Measurements from ENCODE around the gene PLCD1. TPM values are rescaled to one million over a fixed set of nuclear protein-coding genes. Genes with fewer than 3 reads are reported as not detected.

PLCD1 gene
- total RNA-seq, 1 donor, result 23.2 TPM

- Histone ChIP-seq H3K36me3 (ENCODE audit: insufficient read depth, low read length) (no peaks in the 10 kb centered on the region), H3K4me3 (ENCODE audit: insufficient read depth, low read length) (no peak overlapping the region), H2AFZ (ENCODE audit: low read length) (no peak overlapping the region), H4K20me1 (ENCODE audit: insufficient read depth, low read length) (no peaks in the 10 kb centered on the region), H3K9me3 (ENCODE audit: low read depth, low read length) (no peaks in the 10 kb centered on the region), H3K4me2 (ENCODE audit: insufficient read depth, low read length) (no peak overlapping the region), H3K27me3 (ENCODE audit: insufficient read depth, low read length) (no peaks in the 10 kb centered on the region), H3K4me1 (ENCODE audit: insufficient read depth, low read length) (no peaks in the 10 kb centered on the region), H3K79me2 (ENCODE audit: insufficient read depth, low read length) (no peaks in the 10 kb centered on the region), H3K27ac (ENCODE audit: low read depth, low read length) (no peak overlapping the region)
- DNase-seq (ENCODE audit: insufficient read length, low spot score, missing footprints), result peak; percentile 74
- TF ChIP-seq CTCF (IDR thresholded peaks at IDR 0.05; ENCODE audit: extremely low read depth, low read depth, low read length), result no peak
These were observed 41.7 kb downstream of the PLCD1 start for GRCh38 chr3:37987751-37988179.

GRCh38 chr3:37987315-37987697 is 42.1 kb downstream of the PLCD1 start:
- no peak for TF ChIP-seq CTCF (IDR thresholded peaks at IDR 0.05; ENCODE audit: extremely low read depth, low read depth, low read length)
- DNase-seq (ENCODE audit: insufficient read length, low spot score, missing footprints), result peak; percentile 34
- Histone ChIP-seq H3K79me2 (ENCODE audit: insufficient read depth, low read length) (no peaks in the 10 kb centered on the region), H2AFZ (ENCODE audit: low read length) (no peak overlapping the region), H3K9me3 (ENCODE audit: low read depth, low read length) (no peaks in the 10 kb centered on the region), H3K27me3 (ENCODE audit: insufficient read depth, low read length) (no peaks in the 10 kb centered on the region), H3K4me1 (ENCODE audit: insufficient read depth, low read length) (no peaks in the 10 kb centered on the region), H3K27ac (ENCODE audit: low read depth, low read length) (no peak overlapping the region), H3K4me3 (ENCODE audit: insufficient read depth, low read length) (no peak overlapping the region), H3K36me3 (ENCODE audit: insufficient read depth, low read length) (no peaks in the 10 kb centered on the region), H3K4me2 (ENCODE audit: insufficient read depth, low read length) (no peak overlapping the region), H4K20me1 (ENCODE audit: insufficient read depth, low read length) (no peaks in the 10 kb centered on the region)

DNA sequence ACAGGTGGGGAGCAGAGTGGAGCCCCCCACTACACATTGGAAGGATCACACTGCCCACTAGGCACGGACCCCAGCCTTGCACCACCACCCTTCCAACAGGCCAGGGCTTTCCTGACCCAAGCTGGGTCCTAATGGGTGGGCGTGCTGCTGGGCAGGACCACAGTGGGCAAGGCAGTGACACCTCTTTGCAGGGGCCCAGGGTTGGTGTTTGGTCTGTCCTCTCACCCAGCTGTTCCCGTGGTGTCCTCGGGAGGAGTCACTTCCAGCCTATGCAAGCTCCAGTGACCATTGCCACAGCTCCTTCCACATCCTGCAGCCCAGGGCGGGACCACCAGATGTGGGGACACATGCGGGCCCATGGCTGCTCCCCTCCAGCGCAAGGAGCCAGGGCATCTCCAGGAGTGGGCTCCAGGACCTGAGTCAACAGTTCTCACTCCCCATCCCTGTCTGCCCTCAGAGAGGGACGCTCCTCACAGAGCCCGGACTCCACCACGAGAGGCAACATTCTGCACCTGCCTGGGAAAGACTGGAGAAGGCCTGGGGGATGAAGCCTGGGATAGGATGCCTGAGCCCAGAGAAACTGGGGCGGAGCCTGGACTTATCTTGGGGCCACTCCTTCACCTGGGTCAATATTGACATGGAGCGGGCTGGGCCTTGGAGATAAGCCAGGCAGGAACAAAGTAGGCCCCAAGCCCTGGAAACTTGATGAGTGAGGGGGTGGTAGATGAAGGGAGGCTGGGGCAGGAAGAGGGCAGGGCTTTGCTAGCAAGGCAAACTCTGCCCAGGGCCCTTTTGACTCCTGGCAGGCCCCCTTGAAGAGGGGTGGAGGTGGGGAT is 42.7 kb downstream of the PLCD1 start:
- DNase-seq (ENCODE audit: insufficient read length, low spot score, missing footprints), result peak; percentile 66
- H4K20me1 ChIP-seq (ENCODE audit: insufficient read depth, low read length), result no peaks in the 10 kb centered on the region
- H3K27me3 ChIP-seq (ENCODE audit: insufficient read depth, low read length), result no peaks in the 10 kb centered on the region
- no peak overlapping the region for H2AFZ ChIP-seq (ENCODE audit: low read length)
- no peaks in the 10 kb centered on the region for H3K9me3 ChIP-seq (ENCODE audit: low read depth, low read length)
- no peak overlapping the region for H3K4me3 ChIP-seq (ENCODE audit: insufficient read depth, low read length)
- H3K27ac ChIP-seq (ENCODE audit: low read depth, low read length), result no peak overlapping the region
- no peak overlapping the region for H3K4me2 ChIP-seq (ENCODE audit: insufficient read depth, low read length)
- H3K79me2 ChIP-seq (ENCODE audit: insufficient read depth, low read length), result no peaks in the 10 kb centered on the region
- H3K36me3 ChIP-seq (ENCODE audit: insufficient read depth, low read length), result peaks cover 4% of the 10 kb centered on the region
- H3K4me1 ChIP-seq (ENCODE audit: insufficient read depth, low read length), result no peaks in the 10 kb centered on the region
- TF ChIP-seq CTCF (IDR thresholded peaks at IDR 0.05; ENCODE audit: extremely low read depth, low read depth, low read length), result no peak

- peak; percentile 55 for DNase-seq (ENCODE audit: insufficient read length, low spot score, missing footprints)
- no peaks in the 10 kb centered on the region for H3K27me3 ChIP-seq (ENCODE audit: insufficient read depth, low read length)
- no peaks in the 10 kb centered on the region for H4K20me1 ChIP-seq (ENCODE audit: insufficient read depth, low read length)
- H3K36me3 ChIP-seq (ENCODE audit: insufficient read depth, low read length), result peaks cover 8% of the 10 kb centered on the region
- no peak overlapping the region for H3K4me3 ChIP-seq (ENCODE audit: insufficient read depth, low read length)
- H3K27ac ChIP-seq (ENCODE audit: low read depth, low read length), result no peak overlapping the region
- H3K9me3 ChIP-seq (ENCODE audit: low read depth, low read length), result no peaks in the 10 kb centered on the region
- no peaks in the 10 kb centered on the region for H3K4me1 ChIP-seq (ENCODE audit: insufficient read depth, low read length)
- TF ChIP-seq CTCF (IDR thresholded peaks at IDR 0.05; ENCODE audit: extremely low read depth, low read depth, low read length), result peak; percentile 6
- H3K79me2 ChIP-seq (ENCODE audit: insufficient read depth, low read length), result no peaks in the 10 kb centered on the region
- no peak overlapping the region for H2AFZ ChIP-seq (ENCODE audit: low read length)
- no peak overlapping the region for H3K4me2 ChIP-seq (ENCODE audit: insufficient read depth, low read length)
These were observed 43.7 kb downstream of the PLCD1 start for GRCh38 chr3:37985637-37986320.
